MM.1S (cell line): ENCODE results near the gene SNCAIP.

Source experiments
- DNase-seq: peaks from one replicate; pipeline ENCODE4 v3.0.0-alpha.2; 2015
- H2AFZ ChIP-seq: fragments of 300-600 bp; sonication (generic); 2 replicates; pipeline ENCODE4 v1.6.0; 2016; ENCODE audit warnings: antibody characterized with exemption, low read length
- H3F3A ChIP-seq: fragments of 300-600 bp; sonication (generic); 2 replicates; pipeline ENCODE4 v1.6.1; 2016; ENCODE audit warnings: mild to moderate bottlenecking, antibody characterized with exemption, low read length, moderate library complexity, mixed read lengths; ENCODE audit not compliant: insufficient read depth
- H3K27ac ChIP-seq: fragments of 300-600 bp; sonication (generic); 2 replicates; pipeline ENCODE4 v1.5.1; 2016; ENCODE audit warnings: mild to moderate bottlenecking, low read length
- H3K27me3 ChIP-seq: fragments of 300-600 bp; sonication (generic); replicated peaks from 2 replicates; pipeline ENCODE4 v1.6.0; 2016; ENCODE audit warnings: low read length; ENCODE audit not compliant: insufficient read depth
- H3K36me3 ChIP-seq: fragments of 300-600 bp; sonication (generic); replicated peaks from 2 replicates; pipeline ENCODE4 v1.6.1; 2016; ENCODE audit warnings: mild to moderate bottlenecking, low read length, mixed read lengths; ENCODE audit not compliant: insufficient read depth
- H3K4me1 ChIP-seq: fragments of 300-600 bp; sonication (generic); 2 replicates; pipeline ENCODE4 v1.6.1; 2016; ENCODE audit warnings: low read length, mixed read lengths
- H3K4me2 ChIP-seq: fragments of 300-600 bp; sonication (generic); 2 replicates; pipeline ENCODE4 v1.6.0; 2016; ENCODE audit warnings: low read depth, low read length
- H3K4me3 ChIP-seq: fragments of 300-600 bp; sonication (generic); 2 replicates; pipeline ENCODE4 v1.5.1; 2016; ENCODE audit warnings: low read length, mixed read lengths
- H3K79me2 ChIP-seq: fragments of 300-600 bp; sonication (generic); 2 replicates; pipeline ENCODE4 v1.6.1; 2016; ENCODE audit warnings: mixed run types, low read length, mixed read lengths
- H3K9ac ChIP-seq: fragments of 300-600 bp; sonication (generic); 2 replicates; pipeline ENCODE4 v1.6.1; 2016; ENCODE audit warnings: low read length, mixed read lengths
- H3K9me2 ChIP-seq: fragments of 300-600 bp; sonication (generic); replicated peaks from 2 replicates; pipeline ENCODE4 v1.6.1; 2016; ENCODE audit warnings: mild to moderate bottlenecking, low read length, mixed read lengths; ENCODE audit not compliant: insufficient read depth
- H3K9me3 ChIP-seq: fragments of 300-600 bp; sonication (generic); replicated peaks from 2 replicates; pipeline ENCODE4 v1.6.1; 2016; ENCODE audit warnings: mild to moderate bottlenecking, low read length, mixed read lengths; ENCODE audit not compliant: insufficient read depth
- H4K20me1 ChIP-seq: fragments of 300-600 bp; sonication (generic); 2 replicates; pipeline ENCODE4 v1.6.1; 2016; ENCODE audit warnings: mild to moderate bottlenecking, low read length, moderate library complexity, mixed read lengths; ENCODE audit not compliant: insufficient read depth
- EZH2 ChIP-seq: fragments of 300-600 bp; sonication (generic); optimal IDR thresholded peaks from 2 replicates; pipeline ENCODE3; 2017; ENCODE audit warnings: low read depth, mild to moderate bottlenecking, antibody characterized with exemption, low read length, mixed read lengths
- EZH2phosphoT487 ChIP-seq: fragments of 300-600 bp; sonication (generic); IDR thresholded peaks from 2 replicates; pipeline ENCODE4 v1.6.1; 2018; ENCODE audit warnings: antibody characterized with exemption, low read length
- TF ChIP-seq, protein P1 (sequence below): fragments of 300-600 bp; sonication (generic); IDR thresholded peaks from 2 replicates; pipeline ENCODE4 v1.5.1; 2016; ENCODE audit warnings: antibody characterized with exemption, low read length, mixed read lengths

The SNCAIP gene

DNA sequence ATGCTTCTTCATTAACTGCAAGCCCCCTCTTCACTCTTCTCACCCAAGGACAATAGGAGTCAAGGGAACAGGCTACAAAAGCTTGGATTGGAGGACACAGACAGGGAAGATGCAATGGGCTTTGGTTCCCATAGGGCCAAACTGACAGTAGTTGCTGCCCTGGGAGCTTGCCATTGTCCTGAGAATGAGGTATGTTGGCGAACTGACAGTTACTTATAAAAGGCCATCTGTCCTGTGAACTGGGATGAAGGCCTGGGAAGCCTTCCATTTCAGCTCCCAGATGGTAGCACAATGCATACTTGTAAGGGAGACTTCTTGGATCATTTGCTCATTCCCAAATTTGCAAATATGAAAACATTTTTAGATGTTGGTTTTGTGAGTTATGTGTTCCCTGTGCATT, 88.9 kb downstream of the SNCAIP start:
- no peaks in the 10 kb centered on the region for H3K79me2 ChIP-seq
- no peaks in the 10 kb centered on the region for H3K9me2 ChIP-seq
- no peaks in the 10 kb centered on the region for H4K20me1 ChIP-seq
- no peak overlapping the region for H3K27ac ChIP-seq
- no peak overlapping the region for H2AFZ ChIP-seq
- no peaks in the 10 kb centered on the region for H3K36me3 ChIP-seq
- H3K4me1 ChIP-seq, result no peaks in the 10 kb centered on the region
- no peaks in the 10 kb centered on the region for H3F3A ChIP-seq
- H3K9me3 ChIP-seq, result no peaks in the 10 kb centered on the region
- TF ChIP-seq EZH2 (no peak), EZH2phosphoT487 (no peak)
- TF ChIP-seq, protein P1, sequence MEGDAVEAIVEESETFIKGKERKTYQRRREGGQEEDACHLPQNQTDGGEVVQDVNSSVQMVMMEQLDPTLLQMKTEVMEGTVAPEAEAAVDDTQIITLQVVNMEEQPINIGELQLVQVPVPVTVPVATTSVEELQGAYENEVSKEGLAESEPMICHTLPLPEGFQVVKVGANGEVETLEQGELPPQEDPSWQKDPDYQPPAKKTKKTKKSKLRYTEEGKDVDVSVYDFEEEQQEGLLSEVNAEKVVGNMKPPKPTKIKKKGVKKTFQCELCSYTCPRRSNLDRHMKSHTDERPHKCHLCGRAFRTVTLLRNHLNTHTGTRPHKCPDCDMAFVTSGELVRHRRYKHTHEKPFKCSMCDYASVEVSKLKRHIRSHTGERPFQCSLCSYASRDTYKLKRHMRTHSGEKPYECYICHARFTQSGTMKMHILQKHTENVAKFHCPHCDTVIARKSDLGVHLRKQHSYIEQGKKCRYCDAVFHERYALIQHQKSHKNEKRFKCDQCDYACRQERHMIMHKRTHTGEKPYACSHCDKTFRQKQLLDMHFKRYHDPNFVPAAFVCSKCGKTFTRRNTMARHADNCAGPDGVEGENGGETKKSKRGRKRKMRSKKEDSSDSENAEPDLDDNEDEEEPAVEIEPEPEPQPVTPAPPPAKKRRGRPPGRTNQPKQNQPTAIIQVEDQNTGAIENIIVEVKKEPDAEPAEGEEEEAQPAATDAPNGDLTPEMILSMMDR, result no peak
- no peak for DNase-seq
- no peak overlapping the region for H3K9ac ChIP-seq
- H3K27me3 ChIP-seq, result no peaks in the 10 kb centered on the region
- H3K4me3 ChIP-seq, result no peak overlapping the region
- no peak overlapping the region for H3K4me2 ChIP-seq

DNA sequence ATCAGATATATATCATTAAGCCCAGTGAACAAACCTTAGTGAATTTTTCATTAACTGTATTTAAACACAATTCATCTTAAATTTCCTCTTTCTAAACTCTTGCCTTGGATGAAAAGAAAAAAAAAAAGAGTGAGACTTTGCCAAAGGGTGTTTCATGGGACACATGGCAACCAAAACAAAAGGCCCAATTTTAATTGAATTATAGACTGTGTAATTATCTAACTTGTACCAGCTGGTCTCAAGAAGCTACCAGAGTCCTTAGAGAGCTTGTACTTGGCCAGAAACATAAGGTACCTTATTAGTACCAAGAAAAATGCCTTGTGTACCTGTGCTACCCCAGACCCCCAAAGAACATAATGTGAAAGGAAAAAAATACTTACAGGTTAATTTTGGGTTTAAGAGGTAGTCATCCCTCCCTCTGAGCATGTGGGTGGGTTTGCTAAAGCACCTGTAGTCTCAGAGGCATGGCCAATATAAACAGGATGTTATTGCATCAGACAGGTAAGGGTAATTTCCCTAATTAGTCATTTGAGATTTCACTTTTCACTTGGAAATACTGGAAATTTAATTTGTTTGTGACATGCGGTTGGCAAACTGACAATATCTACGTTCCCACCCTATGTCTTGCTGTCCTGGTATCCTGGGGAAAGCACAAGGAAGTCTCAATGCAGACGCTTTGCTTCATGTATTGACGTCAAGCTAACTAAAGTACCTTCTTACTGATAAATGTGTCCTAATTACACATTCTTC, 90.1 kb downstream of the SNCAIP start:
- no peaks in the 10 kb centered on the region for H3K4me1 ChIP-seq
- no peaks in the 10 kb centered on the region for H3K9me3 ChIP-seq
- no peak overlapping the region for H3K4me2 ChIP-seq
- no peak overlapping the region for H2AFZ ChIP-seq
- no peaks in the 10 kb centered on the region for H3K9me2 ChIP-seq
- no peak overlapping the region for H3K27ac ChIP-seq
- TF ChIP-seq EZH2phosphoT487 (no peak), EZH2 (no peak)
- TF ChIP-seq, protein P1, result no peak
- H3K79me2 ChIP-seq, result no peaks in the 10 kb centered on the region
- H3K36me3 ChIP-seq, result no peaks in the 10 kb centered on the region
- H3F3A ChIP-seq, result no peaks in the 10 kb centered on the region
- H3K4me3 ChIP-seq, result no peak overlapping the region
- H3K27me3 ChIP-seq, result no peaks in the 10 kb centered on the region
- no peak for DNase-seq
- H4K20me1 ChIP-seq, result no peaks in the 10 kb centered on the region
- no peak overlapping the region for H3K9ac ChIP-seq

DNA sequence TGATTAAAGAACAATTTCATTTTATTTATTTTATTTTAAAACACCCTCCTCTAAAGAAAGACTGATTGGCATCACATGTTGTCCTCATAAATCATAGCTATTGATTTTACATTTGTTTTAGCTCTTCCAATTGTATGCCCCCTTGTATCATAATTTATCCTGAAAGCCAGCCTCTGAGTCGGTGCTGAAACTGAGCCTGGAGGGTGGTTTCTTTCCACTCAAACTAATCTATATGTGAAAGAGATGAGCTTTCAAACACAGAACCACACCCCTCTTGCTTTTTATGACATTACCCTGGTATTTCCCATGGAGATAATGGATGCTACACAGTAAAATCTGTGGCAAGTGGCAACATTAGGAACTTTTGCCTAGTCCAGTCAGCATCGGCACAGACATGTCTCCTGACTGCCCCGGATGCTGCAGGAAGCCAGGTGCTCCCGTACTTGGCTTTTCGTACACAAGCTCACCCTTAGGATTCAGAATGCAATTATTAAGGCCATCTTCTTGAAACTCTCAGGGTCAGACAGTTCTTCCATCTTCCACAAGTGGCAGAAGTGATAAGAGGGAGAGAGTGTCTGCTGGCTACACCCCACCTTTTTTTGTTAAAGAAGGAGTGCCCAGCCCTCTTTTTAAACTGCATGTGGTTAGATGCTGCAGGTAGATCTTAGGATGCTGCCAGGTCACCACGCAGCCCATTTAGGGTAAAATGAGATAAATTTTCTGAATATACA, 91.1 kb downstream of the SNCAIP start:
- no peak overlapping the region for H3K9ac ChIP-seq
- no peak for DNase-seq
- no peak overlapping the region for H3K4me2 ChIP-seq

More for the DNA sequence above, 91.1 kb downstream of the SNCAIP start:
- Histone ChIP-seq H3K4me1 (no peaks in the 10 kb centered on the region), H3K79me2 (no peaks in the 10 kb centered on the region), H3K27me3 (no peaks in the 10 kb centered on the region), H3K9me3 (no peaks in the 10 kb centered on the region), H3K9me2 (no peaks in the 10 kb centered on the region), H3K27ac (no peak overlapping the region), H2AFZ (no peak overlapping the region), H4K20me1 (no peaks in the 10 kb centered on the region), H3K36me3 (no peaks in the 10 kb centered on the region), H3F3A (no peaks in the 10 kb centered on the region), H3K4me3 (no peak overlapping the region)
- TF ChIP-seq EZH2phosphoT487 (no peak), EZH2 (no peak)
- TF ChIP-seq, protein P1, result no peak
